Measurements from ENCODE around the gene SERPINI1.

Gene SERPINI1

DNA sequence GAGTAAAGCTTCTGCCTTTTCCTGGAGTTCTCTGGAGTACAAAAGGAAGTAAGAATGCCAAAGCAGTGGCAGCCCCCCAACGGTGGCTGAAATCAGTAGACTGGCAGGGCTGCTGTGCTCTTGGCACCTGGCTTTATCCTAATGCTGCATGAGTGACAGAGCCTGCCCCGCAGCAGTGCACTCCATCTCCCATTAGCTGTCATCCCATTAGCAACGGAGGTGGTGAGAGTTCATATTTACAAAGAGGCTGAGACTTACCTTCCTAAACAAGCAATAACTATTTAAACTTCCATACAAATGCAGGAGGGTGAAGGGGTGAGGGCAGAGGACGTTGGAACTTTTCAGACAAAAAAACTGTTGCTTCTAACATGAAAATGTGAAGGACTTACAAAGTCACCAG is 51.9 kb downstream of the SERPINI1 start:
- DNase-seq (ENCODE audit: low spot score): no peak
- TF ChIP-seq, protein P1, sequence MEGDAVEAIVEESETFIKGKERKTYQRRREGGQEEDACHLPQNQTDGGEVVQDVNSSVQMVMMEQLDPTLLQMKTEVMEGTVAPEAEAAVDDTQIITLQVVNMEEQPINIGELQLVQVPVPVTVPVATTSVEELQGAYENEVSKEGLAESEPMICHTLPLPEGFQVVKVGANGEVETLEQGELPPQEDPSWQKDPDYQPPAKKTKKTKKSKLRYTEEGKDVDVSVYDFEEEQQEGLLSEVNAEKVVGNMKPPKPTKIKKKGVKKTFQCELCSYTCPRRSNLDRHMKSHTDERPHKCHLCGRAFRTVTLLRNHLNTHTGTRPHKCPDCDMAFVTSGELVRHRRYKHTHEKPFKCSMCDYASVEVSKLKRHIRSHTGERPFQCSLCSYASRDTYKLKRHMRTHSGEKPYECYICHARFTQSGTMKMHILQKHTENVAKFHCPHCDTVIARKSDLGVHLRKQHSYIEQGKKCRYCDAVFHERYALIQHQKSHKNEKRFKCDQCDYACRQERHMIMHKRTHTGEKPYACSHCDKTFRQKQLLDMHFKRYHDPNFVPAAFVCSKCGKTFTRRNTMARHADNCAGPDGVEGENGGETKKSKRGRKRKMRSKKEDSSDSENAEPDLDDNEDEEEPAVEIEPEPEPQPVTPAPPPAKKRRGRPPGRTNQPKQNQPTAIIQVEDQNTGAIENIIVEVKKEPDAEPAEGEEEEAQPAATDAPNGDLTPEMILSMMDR (IDR thresholded peaks at IDR 0.05; ENCODE audit: extremely low read depth, missing control alignments): no peak

DNA sequence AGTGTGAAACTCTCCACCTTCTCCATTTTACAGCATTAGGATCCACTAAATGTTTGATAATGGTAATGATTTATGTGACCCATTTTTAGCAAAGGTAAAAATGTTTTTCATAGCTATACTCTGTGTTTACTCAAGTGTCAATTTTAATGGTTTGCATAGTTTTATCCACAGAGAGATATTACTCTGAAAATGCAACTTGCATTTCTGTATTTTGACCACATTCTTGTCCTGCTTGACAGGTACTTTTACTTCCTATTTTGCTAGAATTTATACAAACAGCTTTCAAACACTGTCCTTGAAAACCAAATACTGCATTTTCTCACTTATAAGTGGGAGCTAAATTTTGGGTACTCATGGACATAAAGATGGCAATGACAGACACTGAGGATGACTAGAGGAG is 62.9 kb downstream of the SERPINI1 start:
- peak; percentile 6 for DNase-seq (ENCODE audit: low spot score)
- TF ChIP-seq, protein P1 (IDR thresholded peaks at IDR 0.05; ENCODE audit: extremely low read depth, missing control alignments): no peak

DNA sequence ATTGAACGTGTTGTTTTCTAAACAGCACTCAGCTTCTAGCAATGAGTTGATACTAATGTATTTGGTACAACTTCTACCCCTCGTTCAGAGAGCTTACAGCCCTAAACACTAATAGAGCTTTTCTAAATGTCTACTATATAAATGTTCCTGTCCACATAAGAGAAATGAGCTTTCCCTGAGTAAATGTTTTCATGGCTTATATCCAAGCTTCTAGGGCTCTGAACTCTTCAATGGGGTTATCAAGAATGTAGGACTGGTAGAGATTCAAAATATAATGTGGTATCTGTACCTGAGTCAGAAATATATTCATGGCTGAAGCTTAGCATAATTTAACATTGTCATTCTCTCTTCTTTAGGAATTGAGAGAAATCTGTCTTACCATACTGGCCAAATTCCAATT is 73.4 kb downstream of the SERPINI1 start:
- DNase-seq (ENCODE audit: low spot score): no peak
- TF ChIP-seq, protein P1 (IDR thresholded peaks at IDR 0.05; ENCODE audit: extremely low read depth, missing control alignments): no peak

DNA sequence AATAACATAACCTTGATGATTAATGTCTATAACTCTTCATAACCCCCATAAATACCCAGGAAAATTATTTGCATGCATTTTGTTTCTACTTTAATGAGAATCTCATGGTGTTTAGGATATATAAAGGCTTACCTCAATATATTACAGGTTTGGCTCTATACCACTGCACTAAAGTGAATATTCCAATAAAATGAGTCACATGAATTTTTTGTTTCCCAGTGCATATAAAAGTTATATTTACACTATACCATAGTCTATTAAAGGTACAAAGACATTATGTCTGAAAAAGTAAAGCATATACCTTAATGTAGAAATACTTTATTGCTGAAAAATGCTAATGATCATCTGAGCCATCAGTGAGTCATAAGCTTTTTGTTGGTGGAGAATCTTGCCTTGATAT is 74.7 kb downstream of the SERPINI1 start:
- TF ChIP-seq, protein P1 (IDR thresholded peaks at IDR 0.05; ENCODE audit: extremely low read depth, missing control alignments): no peak
- no peak for DNase-seq (ENCODE audit: low spot score)

DNA sequence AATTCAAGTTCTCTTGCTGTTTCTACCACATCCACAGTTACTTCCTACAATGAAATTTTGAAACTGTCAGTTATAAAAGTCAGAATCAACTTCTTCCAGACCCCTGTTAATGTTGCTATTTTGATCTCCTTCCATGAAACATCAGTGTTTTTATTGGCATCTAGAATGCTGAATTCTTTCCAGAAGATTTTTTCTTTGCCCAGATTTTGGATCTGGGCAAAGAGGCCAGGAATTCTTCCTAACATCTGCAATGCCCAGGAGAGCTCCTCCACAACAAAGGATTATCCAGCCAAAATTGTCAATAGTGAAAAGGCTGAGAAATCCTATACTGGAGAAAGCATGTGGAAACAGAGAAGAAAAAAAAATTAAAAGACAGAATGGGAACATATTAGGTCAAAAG is 75.5 kb downstream of the SERPINI1 start:
- DNase-seq (ENCODE audit: low spot score): no peak
- TF ChIP-seq, protein P1 (IDR thresholded peaks at IDR 0.05; ENCODE audit: extremely low read depth, missing control alignments): no peak

DNA sequence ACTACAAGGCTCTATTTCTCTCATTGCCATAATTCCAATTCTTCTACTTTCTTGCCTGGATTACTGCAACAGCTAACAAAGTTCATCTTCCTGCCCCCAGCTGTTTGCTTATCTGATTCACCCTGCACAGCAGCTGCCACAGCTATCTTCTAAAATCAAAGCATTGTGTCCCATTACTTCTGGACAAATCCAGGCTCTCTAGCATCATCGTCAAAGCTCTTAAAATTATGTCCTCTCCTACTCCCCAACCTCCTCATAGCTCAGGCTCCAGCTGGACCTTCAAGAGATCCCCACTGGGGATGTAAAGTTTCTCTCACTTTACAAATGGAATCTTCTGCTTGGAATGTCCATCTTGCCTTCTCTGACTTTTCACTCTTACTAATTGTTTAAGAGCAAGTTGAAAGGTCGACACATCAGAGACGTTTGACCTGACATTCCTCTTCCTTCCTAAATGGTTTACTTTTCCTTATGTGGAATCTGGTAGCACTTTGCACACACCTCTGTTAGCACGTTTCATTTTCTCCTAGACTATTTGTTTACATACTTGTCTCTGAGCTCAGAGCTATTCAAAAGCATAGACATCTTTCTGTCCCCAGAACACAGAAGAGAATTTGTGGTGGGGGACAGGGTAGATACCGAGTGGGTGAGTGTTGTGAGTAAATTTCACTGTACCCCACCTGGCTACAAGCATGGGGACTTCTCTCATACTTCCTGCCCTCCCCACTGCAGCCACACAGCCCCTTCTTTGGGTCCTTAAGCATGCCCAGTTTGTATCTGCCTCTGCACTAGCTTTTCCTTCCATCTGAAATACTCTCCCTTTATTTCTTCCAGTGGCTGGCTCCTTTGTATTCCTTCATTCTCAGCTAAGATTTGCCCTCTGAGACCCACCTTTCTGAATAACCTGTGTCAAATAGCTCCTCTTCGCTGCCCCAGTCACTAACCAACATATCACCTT is 77.9 kb downstream of the SERPINI1 start:
- no peak for DNase-seq (ENCODE audit: low spot score)
- TF ChIP-seq, protein P1 (IDR thresholded peaks at IDR 0.05; ENCODE audit: extremely low read depth, missing control alignments): no peak

DNA sequence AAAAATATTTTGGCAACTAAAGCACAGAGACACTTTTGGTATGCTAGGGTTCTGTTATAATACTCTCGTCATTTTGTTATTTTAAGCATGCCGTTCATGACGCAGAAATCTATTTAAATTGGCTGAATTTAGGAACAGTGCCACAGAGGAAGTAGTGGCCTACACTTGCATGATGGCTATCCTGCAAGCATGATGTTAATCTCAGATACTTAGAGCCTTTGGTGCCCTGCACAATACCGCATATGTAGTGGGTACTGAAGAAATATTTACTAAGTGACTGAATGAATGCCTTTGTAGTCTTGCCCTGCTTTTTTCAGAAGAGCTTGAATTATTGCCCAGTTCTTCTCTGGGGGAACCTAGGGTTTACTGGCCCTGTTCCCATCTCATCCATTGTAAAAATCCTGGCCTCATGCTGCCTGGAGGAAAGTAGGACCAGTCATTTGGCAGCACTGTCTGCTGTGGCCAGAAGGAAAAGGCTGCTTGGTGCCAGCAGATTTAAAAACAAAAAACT is 79.0 kb downstream of the SERPINI1 start:
- TF ChIP-seq, protein P1 (IDR thresholded peaks at IDR 0.05; ENCODE audit: extremely low read depth, missing control alignments): no peak
- no peak for DNase-seq (ENCODE audit: low spot score)

Data from GM20000 (cell line).